ENCODE measurements around the gene CDC25B. TPM values are rescaled to one million over a fixed set of nuclear protein-coding genes. Genes with fewer than 3 reads are reported as not detected.

Gene CDC25B
- total RNA-seq, 8 experiments from 2014 or later = 8.0 to 166 (median 22.8) TPM

GRCh38 chr20:3767427-3768341, 28.4 kb upstream of the CDC25B start, which contains the start of gene ADISSP:
ADISSP (minus strand) TSS chr20:3767753; CDS start chr20:3760100, 7,653 bp downstream.
- peaks cover 25 to 35% of the 10 kb centered on the region in 2 donors for H3K4me1 ChIP-seq (replicated peaks in 1 of 2)
- H3K4me3 ChIP-seq = peak within 1 kb of the TSS; percentile 70 to 76 (median 71)
- WGBS, 10 experiments = 0 to 3% methylated on average over 3 to 7 of the region's 80 CpGs; no CpG with 5 or more reads in 8 of the 10 experiments
- peak; percentile 84 to 92 (median 88) for ATAC-seq (replicated peaks in 6 of 8)
- in situ Hi-C loops (cut with MboI; ENCODE audit: low pct_unique_long_range_greater_than_20kb in 2 of 9, low sequenced_read_pairs in 9 of 9, unreplicated experiment in 9 of 9) = no loop called here
- peak within 1 kb of the TSS; percentile 98 to 100 for H3K27ac ChIP-seq

DNA sequence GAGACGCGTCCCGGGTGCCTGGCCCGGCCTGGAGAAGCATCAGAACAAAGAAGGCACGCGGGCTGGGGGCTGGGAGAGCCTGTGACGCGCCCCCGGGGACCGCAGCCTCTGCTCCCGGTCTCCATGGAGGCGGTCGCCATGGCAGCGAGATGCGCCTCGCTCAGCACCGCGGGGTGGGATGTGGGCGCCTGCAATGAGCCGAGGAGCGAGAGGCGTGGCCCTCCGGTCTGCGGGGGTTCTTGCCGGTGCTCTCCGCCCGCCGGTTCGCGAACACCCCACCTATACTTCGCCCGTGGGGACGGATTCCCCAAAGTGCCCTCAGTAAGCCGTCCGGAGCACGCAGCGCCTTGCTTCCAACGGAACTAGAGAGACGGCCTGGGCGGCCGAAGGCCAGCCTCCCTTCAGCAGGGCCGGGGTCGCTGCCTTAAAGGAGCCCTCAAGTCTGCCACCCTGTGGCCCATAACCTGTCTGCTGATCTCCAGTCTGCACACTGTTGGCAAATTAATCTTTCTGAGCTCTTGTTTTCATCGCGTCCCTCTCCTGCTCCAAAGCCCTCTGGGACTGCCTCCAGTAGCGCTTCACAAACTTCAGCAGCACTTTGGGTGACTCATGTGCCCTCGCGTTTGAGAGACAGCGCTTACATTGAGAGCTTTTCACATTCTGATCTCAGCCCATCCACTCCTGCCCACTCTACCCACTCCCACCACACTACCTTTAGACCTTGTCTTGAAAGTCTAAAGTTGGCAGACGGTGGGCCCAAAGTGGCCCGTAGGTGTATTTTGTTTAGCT, 27.6 kb upstream of the CDC25B start:
- WGBS, 10 experiments = 0 to 20% (median 4%) methylated on average over 1 to 14 of the region's 51 CpGs; no CpG with 5 or more reads in 2 of the 10 experiments
- peak; percentile 51 to 83 (median 78) for ATAC-seq (replicated peaks in 6 of 8)

DNA sequence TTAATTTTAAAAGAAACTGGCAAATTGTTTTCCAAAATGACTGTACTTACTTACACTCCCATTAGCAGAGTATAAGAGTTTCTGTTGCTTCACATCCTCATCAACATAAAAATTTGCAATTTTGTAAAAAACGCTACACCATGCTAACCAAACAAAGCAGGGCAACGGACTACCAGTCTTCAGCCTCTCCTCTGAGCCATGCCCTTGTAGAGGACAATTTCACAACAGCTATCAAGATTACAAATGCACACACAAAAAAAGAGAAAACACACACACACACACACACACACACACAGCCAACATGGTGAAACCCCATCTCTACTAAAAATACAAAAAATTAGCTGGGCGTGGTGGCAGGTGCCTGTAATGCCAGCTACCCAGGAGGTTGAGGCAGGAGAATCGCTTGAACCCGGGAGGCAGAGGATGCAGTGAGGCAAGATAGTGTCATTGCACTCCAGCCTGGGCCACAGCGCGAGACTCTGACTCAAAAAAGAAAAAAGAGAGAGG, 24.5 kb upstream of the CDC25B start:
- in situ Hi-C loops (cut with MboI; ENCODE audit: low pct_unique_long_range_greater_than_20kb in 2 of 9, low sequenced_read_pairs in 9 of 9, unreplicated experiment in 9 of 9) = no loop called here
- ATAC-seq (replicated peaks in 6 of 8) = no peak
- H3K4me3 ChIP-seq = no peak overlapping the region
- H3K27ac ChIP-seq = no peak overlapping the region
- H3K4me1 ChIP-seq (replicated peaks in 1 of 2) = peaks cover 8 to 9% of the 10 kb centered on the region in 2 donors
- WGBS, 10 experiments = 20 to 100% (median 78%) methylated on average over 1 to 6 of the region's 7 CpGs; no CpG with 5 or more reads in 1 of the 10 experiments

More for the DNA sequence above, 27.6 kb upstream of the CDC25B start:
- Histone ChIP-seq H3K27ac (peak overlapping the region; percentile 98 to 100), H3K4me1 (replicated peaks in 1 of 2) (peaks cover 25 to 35% of the 10 kb centered on the region in 2 donors), H3K4me3 (peak overlapping the region; percentile 70 to 76 (median 71))
- in situ Hi-C loops (cut with MboI; ENCODE audit: low pct_unique_long_range_greater_than_20kb in 2 of 9, low sequenced_read_pairs in 9 of 9, unreplicated experiment in 9 of 9) = no loop called here

- Histone ChIP-seq H3K4me3 (no peak overlapping the region), H3K27ac (no peak overlapping the region), H3K4me1 (replicated peaks in 1 of 2) (peaks cover 6 to 14% of the 10 kb centered on the region in 2 donors)
- 0 to 93% (median 58%) methylated on average over 1 to 3 of the region's 4 CpGs; no CpG with 5 or more reads in 4 of the 10 experiments for WGBS, 10 experiments
- in situ Hi-C loops (cut with MboI; ENCODE audit: low pct_unique_long_range_greater_than_20kb in 2 of 9, low sequenced_read_pairs in 9 of 9, unreplicated experiment in 9 of 9) = loop anchor here in 2 of 9 experiments (25.0 kb wide), 1 partner anchor 312 kb away; no protein-coding TSS in a partner anchor
- no peak for ATAC-seq (replicated peaks in 6 of 8)
Observed at GRCh38 chr20:3775457-3776108, 20.5 kb upstream of the CDC25B start.

DNA sequence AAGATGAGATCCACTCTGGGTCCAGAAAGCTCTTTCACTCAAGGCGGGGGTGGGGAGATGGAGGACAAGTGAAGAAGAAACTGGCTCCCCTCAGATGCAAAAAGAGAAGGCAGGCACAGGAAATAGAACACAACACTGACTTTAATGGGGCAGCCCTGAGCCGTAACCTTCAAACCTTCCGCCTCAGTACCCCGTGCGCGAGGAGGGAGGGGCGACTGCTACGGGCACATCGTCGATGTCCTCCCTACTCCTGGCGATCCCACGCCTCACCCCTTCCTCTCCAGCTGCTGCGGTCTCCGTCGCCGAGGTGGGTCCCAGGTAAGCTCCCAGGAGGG, 18.8 kb upstream of the CDC25B start:
- Histone ChIP-seq H3K4me1 (replicated peaks in 1 of 2) (peaks cover 9 to 14% of the 10 kb centered on the region in 2 donors), H3K27ac (no peak overlapping the region), H3K4me3 (peak overlapping the region in 3 of 5 donors; percentile 15 to 24 (median 17))
- peak in 3 of 8 experiments; percentile 1 to 10 (median 4) for ATAC-seq (replicated peaks in 6 of 8)
- in situ Hi-C loops (cut with MboI; ENCODE audit: low pct_unique_long_range_greater_than_20kb in 2 of 9, low sequenced_read_pairs in 9 of 9, unreplicated experiment in 9 of 9) = loop anchor here in 2 of 9 experiments (25.0 kb wide), 1 partner anchor 310 kb away; no protein-coding TSS in a partner anchor
- WGBS, 10 experiments = 100% methylated on average over 1 of the region's 16 CpGs; no CpG with 5 or more reads in 9 of the 10 experiments

DNA sequence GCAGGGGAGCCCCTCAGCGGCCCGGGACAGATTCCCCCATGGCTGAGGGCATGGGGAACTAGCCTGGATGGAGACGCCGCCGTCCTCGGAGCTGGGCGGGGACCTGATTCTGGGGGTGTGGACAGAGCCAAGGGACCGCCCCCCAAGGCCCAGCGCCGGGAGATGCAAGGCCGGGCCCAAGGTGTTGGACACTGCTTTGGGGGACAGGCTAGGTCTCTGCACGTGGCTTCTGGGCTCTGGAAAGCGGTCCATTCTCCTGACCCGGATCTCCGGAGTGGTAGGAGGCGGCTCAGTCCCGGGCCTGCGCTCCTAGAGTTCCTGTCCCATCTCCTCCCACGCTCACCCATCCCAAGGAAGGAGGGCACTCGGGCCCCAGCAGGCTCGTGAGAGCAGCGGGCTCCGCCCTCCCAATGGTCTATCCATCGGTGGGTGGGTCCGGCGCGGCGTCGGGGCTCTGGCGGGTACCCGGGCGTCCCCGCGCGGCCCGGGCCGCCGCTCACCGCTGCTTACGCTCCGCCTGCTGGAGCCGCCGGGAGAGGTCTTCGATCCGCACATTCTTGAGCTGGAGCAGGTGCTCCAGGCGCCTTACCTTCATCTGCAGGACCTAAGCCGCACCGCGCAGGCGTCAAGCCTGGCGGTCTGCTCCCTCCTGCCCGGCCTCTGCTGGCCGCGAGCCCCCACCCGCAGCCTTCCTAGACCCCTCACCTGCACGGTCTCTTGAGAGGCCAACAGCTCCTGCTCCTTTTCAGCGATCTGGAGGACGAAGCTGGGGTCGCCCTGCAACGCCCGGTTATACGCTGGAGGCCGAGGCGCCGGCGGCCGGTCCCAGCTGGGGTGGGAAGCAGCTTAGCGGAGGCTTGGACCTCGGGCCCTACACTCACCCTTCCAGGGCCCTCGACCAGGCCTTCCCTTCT, 18.1 kb upstream of the CDC25B start:
- WGBS, 10 experiments = 0 to 20% (median 5%) methylated on average over 2 to 12 of the region's 70 CpGs; no CpG with 5 or more reads in 7 of the 10 experiments
- no peak overlapping the region for H3K27ac ChIP-seq
- peaks cover 9 to 14% of the 10 kb centered on the region in 2 donors for H3K4me1 ChIP-seq (replicated peaks in 1 of 2)
- peak overlapping the region; percentile 15 to 24 (median 18) for H3K4me3 ChIP-seq
- in situ Hi-C loops (cut with MboI; ENCODE audit: low pct_unique_long_range_greater_than_20kb in 2 of 9, low sequenced_read_pairs in 9 of 9, unreplicated experiment in 9 of 9) = loop anchor here in 2 of 9 experiments (25.0 kb wide), 1 partner anchor 309 kb away; no protein-coding TSS in a partner anchor
- peak; percentile 35 to 79 (median 66) for ATAC-seq (replicated peaks in 6 of 8)

DNA sequence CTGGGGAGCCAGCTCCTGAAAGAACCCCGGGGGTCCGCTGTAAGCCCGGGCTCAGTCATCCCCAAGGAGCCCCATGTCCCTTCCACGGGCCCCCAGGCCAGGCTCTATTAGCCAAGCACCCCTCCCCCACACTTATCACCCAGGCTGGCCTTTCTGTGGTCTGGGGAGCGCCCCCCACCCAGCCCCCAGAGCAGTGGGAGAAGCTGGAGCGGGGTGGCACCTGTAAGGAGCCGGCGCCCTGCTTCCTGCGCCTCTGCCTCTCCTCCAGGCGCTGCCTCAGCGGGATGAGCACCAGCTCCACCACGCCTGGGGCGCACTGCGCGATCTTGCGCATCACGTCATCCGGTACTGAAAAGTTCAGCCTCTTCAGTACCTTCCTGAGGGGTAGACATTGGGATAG, 17.1 kb upstream of the CDC25B start:
- H3K27ac ChIP-seq = no peak overlapping the region
- ATAC-seq (replicated peaks in 6 of 8) = no peak
- H3K4me3 ChIP-seq = no peak overlapping the region
- 40 to 80% (median 57%) methylated on average over 2 to 6 of the region's 18 CpGs; no CpG with 5 or more reads in 7 of the 10 experiments for WGBS, 10 experiments
- H3K4me1 ChIP-seq (replicated peaks in 1 of 2) = peaks cover 13 to 17% of the 10 kb centered on the region in 2 donors
- in situ Hi-C loops (cut with MboI; ENCODE audit: low pct_unique_long_range_greater_than_20kb in 2 of 9, low sequenced_read_pairs in 9 of 9, unreplicated experiment in 9 of 9) = loop anchor here in 2 of 9 experiments (25.0 kb wide), 1 partner anchor 308 kb away; no protein-coding TSS in a partner anchor

- peak; percentile 48 to 85 (median 78) for ATAC-seq (replicated peaks in 6 of 8)
- WGBS, 10 experiments = 0 to 100% (median 13%) methylated on average over 1 to 11 of the region's 28 CpGs; no CpG with 5 or more reads in 3 of the 10 experiments
- H3K4me3 ChIP-seq = peak within 1 kb of the TSS; percentile 14 to 45 (median 28)
- no peak within 1 kb of the TSS for H3K27ac ChIP-seq
- in situ Hi-C loops (cut with MboI; ENCODE audit: low pct_unique_long_range_greater_than_20kb in 2 of 9, low sequenced_read_pairs in 9 of 9, unreplicated experiment in 9 of 9) = loop anchor here in 2 of 9 experiments (25.0 kb wide), 1 partner anchor 306 kb away; no protein-coding TSS in a partner anchor
- peaks cover 25 to 30% of the 10 kb centered on the region in 2 donors for H3K4me1 ChIP-seq (replicated peaks in 1 of 2)
Observed at GRCh38 chr20:3781153-3781910, 14.8 kb upstream of the CDC25B start, which contains the start of gene SPEF1. SPEF1 (minus strand) TSS chr20:3781448; CDS start chr20:3781287, 161 bp downstream.

DNA sequence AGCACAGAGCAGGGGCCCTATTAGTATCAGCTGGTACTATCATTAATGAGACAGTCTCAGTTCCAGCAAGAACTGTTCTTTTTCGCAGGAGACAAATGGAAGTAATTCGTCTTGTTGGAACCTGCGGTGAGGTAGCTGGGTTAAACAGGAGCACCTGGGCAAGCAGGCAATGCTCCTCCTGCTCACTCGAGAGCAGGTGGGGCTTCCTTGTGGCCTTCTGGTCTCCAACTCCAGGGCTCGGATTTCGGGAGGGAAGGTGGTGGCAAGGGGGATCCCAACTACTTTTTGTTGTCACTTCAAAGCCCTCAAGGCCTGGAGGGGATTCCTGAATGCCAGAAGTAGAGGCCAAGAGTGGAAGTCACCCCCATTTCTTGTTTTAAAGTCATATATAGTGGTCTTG, 13.5 kb upstream of the CDC25B start:
- Histone ChIP-seq H3K4me3 (no peak overlapping the region), H3K27ac (no peak overlapping the region), H3K4me1 (replicated peaks in 1 of 2) (peaks cover 20 to 23% of the 10 kb centered on the region in 2 donors)
- ATAC-seq (replicated peaks in 6 of 8) = no peak
- 78 to 100% (median 87%) methylated on average over 1 to 5 of the region's 6 CpGs; no CpG with 5 or more reads in 3 of the 10 experiments for WGBS, 10 experiments
- in situ Hi-C loops (cut with MboI; ENCODE audit: low pct_unique_long_range_greater_than_20kb in 2 of 9, low sequenced_read_pairs in 9 of 9, unreplicated experiment in 9 of 9) = loop anchor here in 2 of 9 experiments (25.0 kb wide), 1 partner anchor 305 kb away; no protein-coding TSS in a partner anchor

DNA sequence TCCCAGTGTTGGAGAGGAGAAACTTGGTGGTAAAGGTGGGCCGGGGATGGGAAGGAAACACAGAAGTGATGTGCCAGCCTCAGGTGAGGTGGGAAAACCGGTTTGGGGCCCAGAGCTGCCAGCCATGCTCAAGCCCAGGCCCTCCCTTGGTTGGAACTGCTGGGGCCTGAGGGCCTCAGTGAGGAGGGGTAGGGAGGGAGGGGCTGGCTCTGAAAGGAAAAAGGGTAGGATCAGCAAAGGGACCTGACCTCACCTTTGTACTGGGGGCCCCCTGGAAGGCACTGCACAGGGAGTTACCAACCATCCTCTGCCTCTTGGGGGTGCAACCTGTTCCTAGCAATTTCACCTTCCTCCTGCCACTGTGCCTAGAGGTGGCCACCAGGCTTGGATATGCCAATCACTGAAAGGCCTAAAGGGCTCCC, 13.0 kb upstream of the CDC25B start:
- in situ Hi-C loops (cut with MboI; ENCODE audit: low pct_unique_long_range_greater_than_20kb in 2 of 9, low sequenced_read_pairs in 9 of 9, unreplicated experiment in 9 of 9) = loop anchor here in 2 of 9 experiments (25.0 kb wide), 1 partner anchor 304 kb away; no protein-coding TSS in a partner anchor
- ATAC-seq (replicated peaks in 6 of 8) = no peak
- no peak overlapping the region for H3K4me3 ChIP-seq
- WGBS, 10 experiments = 86 to 100% (median 90%) methylated on average over 1 to 2 of the region's 2 CpGs; no CpG with 5 or more reads in 7 of the 10 experiments
- H3K27ac ChIP-seq = no peak overlapping the region
- H3K4me1 ChIP-seq (replicated peaks in 1 of 2) = peaks cover 18 to 19% of the 10 kb centered on the region in 2 donors
